Hepatocyte (in vitro differentiated cells): ENCODE data around the gene POC1A. TPM values are rescaled to one million over a fixed set of nuclear protein-coding genes. Genes with fewer than 3 reads are reported as not detected.

Experiments
- DNase-seq: peaks from one replicate; pipeline ENCODE4 v3.0.0-alpha.2; 2016; ENCODE audit warnings: low spot score
- H2AFZ ChIP-seq: fragments of 200-600 bp; sonication (generic); 2 replicates; pipeline ENCODE4 v1.6.0; 2016; ENCODE audit warnings: antibody characterized with exemption, mild to moderate bottlenecking
- H3K27ac ChIP-seq: fragments of 200-600 bp; sonication (generic); 2 replicates; pipeline ENCODE4 v1.5.1; 2016; ENCODE audit warnings: mild to moderate bottlenecking
- H3K27me3 ChIP-seq: fragments of 200-600 bp; sonication (generic); 2 replicates; pipeline ENCODE4 v1.6.1; 2016
- H3K36me3 ChIP-seq: fragments of 200-600 bp; sonication (generic); replicated peaks from 2 replicates; pipeline ENCODE4 v1.5.1; 2016; ENCODE audit warnings: low read depth; ENCODE audit not compliant: insufficient read depth
- H3K4me1 ChIP-seq: fragments of 200-600 bp; sonication (generic); 2 replicates; pipeline ENCODE4 v1.5.1; 2016; ENCODE audit warnings: mild to moderate bottlenecking, moderate library complexity; ENCODE audit not compliant: insufficient read depth
- H3K4me2 ChIP-seq: fragments of 200-600 bp; sonication (generic); 2 replicates; pipeline ENCODE4 v1.6.0; 2016
- H3K4me3 ChIP-seq: fragments of 200-600 bp; sonication (generic); 2 replicates; pipeline ENCODE4 v1.5.1; 2016; ENCODE audit warnings: mild to moderate bottlenecking
- H3K79me2 ChIP-seq: fragments of 200-600 bp; sonication (generic); 2 replicates; pipeline ENCODE4 v1.6.0; 2017; ENCODE audit warnings: mild to moderate bottlenecking
- H3K9me2 ChIP-seq: fragments of 200-600 bp; sonication (generic); replicated peaks from 2 replicates; pipeline ENCODE4 v1.6.0; 2017; ENCODE audit warnings: mild to moderate bottlenecking; ENCODE audit not compliant: insufficient read depth
- H3K9me3 ChIP-seq: fragments of 200-600 bp; sonication (generic); 2 replicates; pipeline ENCODE4 v1.5.1; 2016; ENCODE audit warnings: low read depth, mild to moderate bottlenecking
- H4K20me1 ChIP-seq: fragments of 200-600 bp; sonication (generic); 2 replicates; pipeline ENCODE4 v1.6.0; 2016; ENCODE audit warnings: mild to moderate bottlenecking; ENCODE audit not compliant: insufficient read depth, poor library complexity, severe bottlenecking
- CTCF ChIP-seq: fragments of 200-600 bp; sonication (generic); IDR thresholded peaks from 2 replicates; pipeline ENCODE4 v1.5.1; 2016; ENCODE audit warnings: antibody characterized with exemption, mild to moderate bottlenecking; ENCODE audit not compliant: poor library complexity
- EZH2 ChIP-seq: fragments of 200-600 bp; sonication (generic); IDR thresholded peaks from 2 replicates; pipeline ENCODE4 v1.6.1; 2016; ENCODE audit warnings: antibody characterized with exemption, mild to moderate bottlenecking, borderline replicate concordance
- EZH2phosphoT487 ChIP-seq: fragments of 200-600 bp; sonication (generic); IDR thresholded peaks from one replicate; pipeline ENCODE4 v1.6.1; 2018; ENCODE audit warnings: antibody characterized with exemption, mild to moderate bottlenecking, low read depth, moderate library complexity; ENCODE audit not compliant: unreplicated experiment, severe bottlenecking
- WGBS: methylation state at CpG from one replicate; pipeline ENCODE4 v1.1.6; 2016; ENCODE audit warnings: low lambda C conversion rate; ENCODE audit errors: missing lambda C conversion rate; 5-methylcytosine and 5-hydroxymethylcytosine counted together
- polyA plus RNA-seq: library from polyadenylated mRNA; unstranded; fragments of >200 nt; fragmentation: Nextera tagmentation; extraction: Ambion mirVana; gene quantifications from 2 replicates; pipeline ENCODE4 v1.2.1, GENCODE V29; 2016
- total RNA-seq: library from RNA; depleted of rRNA; stranded (reverse); fragments of >200 nt; gene quantifications from 2 replicates; pipeline ENCODE4 v1.2.3, GENCODE V29; 2014

Gene POC1A
- total and polyA plus RNA-seq, 2 experiments from 2014 or later, result 2.6 to 3.7 TPM

GRCh38 chr3:52070724-52071621 is 83.2 kb downstream of the POC1A start:
- H3K27me3 ChIP-seq, result no peaks in the 10 kb centered on the region
- no peaks in the 10 kb centered on the region for H3K79me2 ChIP-seq
- WGBS, result 88% methylated on average over 22 of the region's 22 CpGs
- no peak for DNase-seq
- H3K36me3 ChIP-seq, result no peaks in the 10 kb centered on the region
- TF ChIP-seq EZH2phosphoT487 (no peak), EZH2 (no peak), CTCF (no peak)
- H3K27ac ChIP-seq, result peak overlapping the region; percentile 96
- H3K9me2 ChIP-seq, result no peaks in the 10 kb centered on the region
- H3K4me2 ChIP-seq, result no peak overlapping the region
- H3K9me3 ChIP-seq, result no peaks in the 10 kb centered on the region
- no peaks in the 10 kb centered on the region for H4K20me1 ChIP-seq
- no peak overlapping the region for H2AFZ ChIP-seq
- peaks cover 28% of the 10 kb centered on the region for H3K4me1 ChIP-seq
- H3K4me3 ChIP-seq, result no peak overlapping the region

- H3K27ac ChIP-seq, result peak overlapping the region; percentile 96
- whole genome bisulfite sequencing, result 84% methylated on average over 4 of the region's 4 CpGs
- H3K9me2 ChIP-seq, result no peaks in the 10 kb centered on the region
- H3K4me1 ChIP-seq, result peaks cover 24% of the 10 kb centered on the region
- H2AFZ ChIP-seq, result no peak overlapping the region
- no peaks in the 10 kb centered on the region for H3K27me3 ChIP-seq
- H3K9me3 ChIP-seq, result no peaks in the 10 kb centered on the region
- no peak for DNase-seq
- H3K36me3 ChIP-seq, result no peaks in the 10 kb centered on the region
- no peaks in the 10 kb centered on the region for H4K20me1 ChIP-seq
- TF ChIP-seq CTCF, result no peak
- no peak for TF ChIP-seq EZH2
- TF ChIP-seq EZH2phosphoT487, result no peak
- H3K4me3 ChIP-seq, result no peak overlapping the region
- H3K79me2 ChIP-seq, result no peaks in the 10 kb centered on the region
- no peak overlapping the region for H3K4me2 ChIP-seq
Observed at GRCh38 chr3:52069855-52070254, 84.4 kb downstream of the POC1A start.

- DNase-seq, result no peak
- WGBS, result 97% methylated on average over 5 of the region's 5 CpGs
- Histone ChIP-seq H3K36me3 (no peaks in the 10 kb centered on the region), H2AFZ (no peak overlapping the region), H3K4me2 (no peak overlapping the region), H4K20me1 (no peaks in the 10 kb centered on the region), H3K4me1 (peaks cover 24% of the 10 kb centered on the region), H3K27ac (peak overlapping the region; percentile 96), H3K9me3 (no peaks in the 10 kb centered on the region), H3K9me2 (no peaks in the 10 kb centered on the region), H3K4me3 (no peak overlapping the region), H3K27me3 (no peaks in the 10 kb centered on the region), H3K79me2 (no peaks in the 10 kb centered on the region)
- TF ChIP-seq EZH2 (no peak), EZH2phosphoT487 (no peak), CTCF (no peak)
Observed at GRCh38 chr3:52069135-52069534, 85.1 kb downstream of the POC1A start.
